AG09309 (cell line): Measurements from ENCODE around the gene S100A10.

Source experiments
- DNase-seq: peaks from one replicate; pipeline ENCODE4 v3.0.0-alpha.2; 2010; ENCODE audit warnings: low read depth
- H3K4me3 ChIP-seq: 2 replicates; pipeline ENCODE4 v1.5.1; 2011; ENCODE audit warnings: mild to moderate bottlenecking, low read depth, low read length, moderate library complexity; ENCODE audit not compliant: control insufficient read depth
- CTCF ChIP-seq: IDR thresholded peaks from 2 replicates; pipeline ENCODE4 v1.5.1; 2011; ENCODE audit warnings: mild to moderate bottlenecking, low read depth, low read length, inconsistent platforms; ENCODE audit not compliant: insufficient read depth, control insufficient read depth; ENCODE audit errors: missing control alignments

Gene S100A10

GRCh38 chr1:151968058-151968457 lies 25.6 kb downstream of the S100A10 start:
- no peak for DNase-seq
- TF ChIP-seq CTCF = peak; percentile 87
- H3K4me3 ChIP-seq = no peak overlapping the region

DNA sequence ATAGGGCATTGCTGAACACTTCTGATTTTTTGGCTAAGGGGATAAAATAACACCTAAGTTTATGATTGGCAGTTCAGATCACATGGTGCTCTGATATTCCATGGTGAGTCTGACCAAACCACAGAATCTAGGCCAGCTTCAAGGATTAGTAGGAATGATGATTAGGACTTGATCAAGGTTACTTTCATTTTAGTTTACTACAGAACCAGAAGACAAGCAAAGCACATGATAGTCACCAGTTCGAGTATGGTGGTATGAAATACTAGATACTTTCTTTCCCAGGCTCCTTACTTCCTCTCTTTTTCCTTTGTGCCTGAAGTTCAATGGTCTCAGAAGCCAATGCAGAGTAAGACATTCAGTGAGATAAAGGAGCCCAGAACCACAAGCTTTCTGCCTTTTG lies 26.6 kb downstream of the S100A10 start:
- no peak for TF ChIP-seq CTCF
- DNase-seq = no peak
- no peak overlapping the region for H3K4me3 ChIP-seq

DNA sequence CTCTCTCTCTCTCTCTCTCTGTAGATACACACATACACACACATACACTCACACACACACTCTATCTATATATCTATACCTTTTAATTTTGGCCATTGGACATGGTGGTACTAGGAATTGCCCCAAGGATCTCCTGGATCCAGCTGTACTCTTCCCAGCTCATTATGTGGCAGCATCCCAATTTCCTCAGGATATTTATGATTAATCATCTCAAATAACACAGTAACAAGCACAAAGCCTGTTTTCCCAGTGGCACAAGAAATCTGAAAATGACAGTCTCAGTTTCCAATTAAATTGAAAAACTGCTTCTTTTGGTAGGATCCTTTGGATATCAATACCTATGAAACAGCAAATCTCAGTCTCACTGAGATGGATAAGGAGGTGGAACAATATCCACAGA lies 27.6 kb downstream of the S100A10 start:
- DNase-seq = no peak
- no peak overlapping the region for H3K4me3 ChIP-seq
- no peak for TF ChIP-seq CTCF

GRCh38 chr1:151964510-151964909 lies 29.1 kb downstream of the S100A10 start:
- no peak overlapping the region for H3K4me3 ChIP-seq
- DNase-seq = no peak
- TF ChIP-seq CTCF = no peak

DNA sequence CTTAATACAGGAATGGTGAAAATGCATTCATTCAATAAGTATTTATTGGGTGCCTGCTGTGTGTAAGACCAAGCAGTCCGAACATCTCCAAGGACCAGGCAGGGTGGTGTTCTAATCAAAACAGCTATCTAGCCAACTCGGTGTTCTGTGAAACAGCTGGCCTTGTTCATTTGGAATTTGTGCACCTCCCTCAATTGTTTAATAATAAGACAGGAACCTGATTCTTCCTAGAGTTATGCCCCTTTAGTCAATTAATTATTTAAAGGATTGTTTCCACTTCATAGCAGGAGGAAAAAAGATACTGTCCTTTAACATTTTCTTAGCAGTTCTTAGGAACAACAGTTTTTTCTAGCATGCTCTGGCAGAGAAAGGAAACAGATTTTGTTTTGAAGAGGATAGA lies 30.4 kb downstream of the S100A10 start:
- H3K4me3 ChIP-seq = no peak overlapping the region
- DNase-seq = no peak
- TF ChIP-seq CTCF = no peak

DNA sequence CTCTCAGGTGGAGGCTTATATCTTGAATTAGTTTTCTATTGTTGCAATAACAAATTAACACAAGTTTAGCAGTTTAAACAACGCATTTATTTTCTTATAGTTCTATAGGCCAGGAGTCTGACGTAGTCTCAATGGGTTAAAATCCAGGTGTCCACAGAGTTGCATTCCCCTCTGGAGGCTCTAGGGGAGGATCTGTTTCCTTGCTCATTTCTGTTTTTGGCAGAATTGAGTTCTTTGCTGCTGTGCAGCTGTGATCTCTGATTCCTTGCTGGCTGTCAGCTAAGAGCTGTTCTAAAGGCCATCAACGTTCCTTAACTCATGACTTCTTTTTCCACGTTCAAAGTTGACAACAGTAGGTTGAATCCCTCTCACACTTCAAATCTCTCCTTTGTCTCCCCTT lies 31.8 kb downstream of the S100A10 start:
- TF ChIP-seq CTCF = no peak
- no peak overlapping the region for H3K4me3 ChIP-seq
- DNase-seq = no peak
